Measurements from ENCODE around the gene TRIM63. TPM values are rescaled to one million over a fixed set of nuclear protein-coding genes. Genes with fewer than 3 reads are reported as not detected.
A peak's percentile ranks its signal among the peaks of the same experiment; 100 is the strongest.
"Not testable (repeated sequence)": the region's sequence is repeated elsewhere in the genome, so short reads cannot be mapped to it uniquely, and the experiment has no call there.

TRIM63 gene
- total and polyA plus RNA-seq, 8 donors = 0.15 to 1.8 (median 0.29) TPM; not detected in 3

DNA sequence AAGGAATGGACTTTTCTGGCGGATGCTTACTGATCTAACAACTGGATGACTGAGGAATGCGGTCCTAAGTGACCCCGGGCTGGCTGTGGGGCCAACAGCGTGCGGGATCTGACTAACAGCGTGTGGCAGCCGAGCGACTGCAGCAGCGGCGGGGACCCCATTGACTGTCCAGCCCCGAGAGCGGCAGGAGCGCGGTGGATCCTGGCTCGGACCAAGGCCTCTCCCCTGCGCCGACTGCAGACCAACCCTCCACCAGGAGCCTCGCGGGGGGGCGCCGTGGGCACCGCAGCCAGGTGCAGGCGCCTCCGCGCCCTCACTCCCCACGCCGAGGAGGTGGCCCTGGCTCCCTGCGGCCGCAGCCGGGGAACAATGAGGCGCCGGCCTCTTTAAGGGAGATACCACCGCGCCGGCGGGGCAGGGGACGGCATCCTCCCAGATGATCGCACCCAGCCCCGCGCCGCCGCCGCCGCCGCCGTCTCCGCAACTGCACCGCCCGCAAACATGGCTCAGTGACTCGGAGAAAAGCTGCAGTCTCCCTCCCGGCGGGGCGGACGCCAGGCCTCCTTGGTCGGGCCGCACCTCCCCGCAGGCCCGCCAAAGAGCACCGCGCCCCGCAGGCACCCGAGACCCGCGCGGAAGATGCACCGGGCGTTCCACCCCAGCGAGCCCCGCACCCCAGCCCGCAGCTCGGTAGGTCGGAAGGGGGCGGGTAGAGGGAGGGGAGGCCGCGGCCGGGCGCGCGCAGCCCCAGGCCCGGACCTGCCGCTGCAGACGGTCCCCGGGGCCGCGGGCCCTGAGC is 43.5 kb upstream of the TRIM63 start:
- intact Hi-C loops (cut with DNase I) = no loop called here
- peak; percentile 72 to 94 (median 80) for DNase-seq

DNA sequence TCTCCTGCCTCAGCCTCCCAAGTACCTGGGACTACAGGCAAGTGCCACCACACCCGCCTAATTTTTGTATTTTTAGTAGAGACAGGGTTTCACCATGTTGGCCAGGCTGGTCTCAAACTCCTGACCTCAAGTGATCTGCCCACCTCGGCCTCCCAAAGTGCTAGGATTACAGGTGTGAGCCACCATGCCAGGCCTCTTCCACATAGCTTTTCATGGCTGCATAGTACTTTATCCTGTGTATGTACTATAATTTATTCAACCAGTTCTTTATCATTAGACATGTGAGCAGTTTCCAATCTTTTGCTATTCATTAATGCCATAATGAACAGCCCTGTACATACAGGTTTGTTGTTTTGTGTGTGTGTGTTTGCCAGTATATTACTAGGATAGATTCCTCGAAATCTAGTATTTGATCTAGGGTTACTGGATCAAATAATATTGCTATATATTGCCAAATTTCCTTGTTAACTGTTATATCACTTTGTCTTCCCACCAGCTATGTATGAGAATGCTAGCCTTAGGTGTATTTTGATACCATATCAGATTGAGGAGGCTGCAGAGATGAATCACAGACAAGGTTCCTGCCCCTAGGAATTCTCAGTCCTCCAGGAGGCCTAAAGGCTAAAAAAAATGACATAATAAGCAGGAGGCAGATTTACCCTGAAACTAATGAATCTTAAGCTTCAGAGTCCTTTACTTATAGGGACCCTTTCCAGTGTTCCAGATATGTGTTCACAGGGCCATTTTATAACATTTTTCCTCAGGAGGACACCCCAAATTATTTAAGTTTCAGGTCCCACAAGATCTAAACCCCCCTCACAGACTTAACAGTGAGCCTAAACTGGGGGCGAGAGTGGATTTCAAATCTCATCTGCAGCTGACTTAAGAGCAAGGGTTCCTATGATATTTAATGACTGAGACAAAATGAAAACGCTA is 42.1 kb upstream of the TRIM63 start:
- Histone ChIP-seq H3K4me1 (peaks cover 14 to 38% of the 10 kb centered on the region in 2 donors), H3K36me3 (no peaks in the 10 kb centered on the region), H3K9me3 (no peaks in the 10 kb centered on the region), H3K4me3 (no peak overlapping the region), H3K27ac (no peak overlapping the region), H3K27me3 (no peaks in the 10 kb centered on the region)
- TF ChIP-seq, protein P1, sequence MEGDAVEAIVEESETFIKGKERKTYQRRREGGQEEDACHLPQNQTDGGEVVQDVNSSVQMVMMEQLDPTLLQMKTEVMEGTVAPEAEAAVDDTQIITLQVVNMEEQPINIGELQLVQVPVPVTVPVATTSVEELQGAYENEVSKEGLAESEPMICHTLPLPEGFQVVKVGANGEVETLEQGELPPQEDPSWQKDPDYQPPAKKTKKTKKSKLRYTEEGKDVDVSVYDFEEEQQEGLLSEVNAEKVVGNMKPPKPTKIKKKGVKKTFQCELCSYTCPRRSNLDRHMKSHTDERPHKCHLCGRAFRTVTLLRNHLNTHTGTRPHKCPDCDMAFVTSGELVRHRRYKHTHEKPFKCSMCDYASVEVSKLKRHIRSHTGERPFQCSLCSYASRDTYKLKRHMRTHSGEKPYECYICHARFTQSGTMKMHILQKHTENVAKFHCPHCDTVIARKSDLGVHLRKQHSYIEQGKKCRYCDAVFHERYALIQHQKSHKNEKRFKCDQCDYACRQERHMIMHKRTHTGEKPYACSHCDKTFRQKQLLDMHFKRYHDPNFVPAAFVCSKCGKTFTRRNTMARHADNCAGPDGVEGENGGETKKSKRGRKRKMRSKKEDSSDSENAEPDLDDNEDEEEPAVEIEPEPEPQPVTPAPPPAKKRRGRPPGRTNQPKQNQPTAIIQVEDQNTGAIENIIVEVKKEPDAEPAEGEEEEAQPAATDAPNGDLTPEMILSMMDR (IDR thresholded peaks at IDR 0.05) = no peak
- no peak for ATAC-seq
- DNase-seq = no peak
- intact Hi-C loops (cut with DNase I) = no loop called here

More for the DNA sequence above, 43.5 kb upstream of the TRIM63 start:
- H3K27me3 ChIP-seq = no peaks in the 10 kb centered on the region
- peak overlapping the region; percentile 94 to 95 for H3K27ac ChIP-seq
- H3K9me3 ChIP-seq = no peaks in the 10 kb centered on the region
- ATAC-seq = peak; percentile 57
- H3K4me3 ChIP-seq = peak overlapping the region; percentile 99 to 100
- peaks cover 0 to 5% of the 10 kb centered on the region in 2 donors for H3K36me3 ChIP-seq
- TF ChIP-seq, protein P1 (IDR thresholded peaks at IDR 0.05) = no peak
- H3K4me1 ChIP-seq = peaks cover 17 to 44% of the 10 kb centered on the region in 2 donors

DNA sequence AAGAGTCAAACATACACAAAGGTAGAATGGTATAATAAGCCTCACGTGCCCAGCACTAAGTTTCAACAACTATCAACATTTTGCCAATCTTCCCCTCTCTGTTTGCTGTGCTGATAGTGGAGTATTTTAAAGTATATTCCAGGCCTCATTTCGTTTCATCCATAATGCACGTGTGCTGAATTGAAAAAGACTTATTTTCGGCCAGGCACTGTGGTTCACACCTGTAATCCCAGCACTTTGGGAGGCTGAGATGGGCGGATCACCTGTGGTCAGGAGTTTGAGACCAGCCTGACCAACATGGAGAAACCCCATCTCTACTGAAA is 37.8 kb upstream of the TRIM63 start:
- H3K27ac ChIP-seq; H3K36me3 ChIP-seq; ATAC-seq; H3K9me3 ChIP-seq; DNase-seq; H3K27me3 ChIP-seq; H3K4me1 ChIP-seq; intact Hi-C loops (cut with DNase I); H3K4me3 ChIP-seq: not testable (repeated sequence)

DNA sequence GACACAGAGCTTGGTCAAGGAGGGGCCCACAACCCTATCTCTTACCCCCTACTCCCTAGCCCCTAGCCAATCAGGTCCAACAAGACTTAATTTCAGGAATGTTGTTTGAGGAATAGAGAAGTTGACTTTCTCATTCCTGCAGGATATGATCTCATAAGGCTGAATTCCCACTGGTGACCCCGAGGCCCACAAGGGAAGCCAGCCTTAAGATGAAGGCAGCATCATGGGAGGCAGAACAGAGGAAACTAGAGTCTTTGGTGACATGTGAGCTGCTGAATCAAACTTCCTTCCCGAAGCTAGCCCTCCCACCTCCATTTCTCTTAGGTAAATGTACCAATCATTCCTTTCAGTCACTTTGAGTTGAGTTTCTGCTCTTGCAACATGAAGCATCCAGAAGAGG is 35.1 kb upstream of the TRIM63 start:
- ATAC-seq (no peak), DNase-seq (no peak)
- peaks cover 0 to 7% of the 10 kb centered on the region in 2 donors for H3K4me1 ChIP-seq
- no peaks in the 10 kb centered on the region for H3K27me3 ChIP-seq
- TF ChIP-seq, protein P1 (IDR thresholded peaks at IDR 0.05) = no peak
- intact Hi-C loops (cut with DNase I) = loop anchor here in 1 of 2 donors (5.0 kb wide), 1 partner anchor 45 kb away; no protein-coding TSS in a partner anchor
- no peaks in the 10 kb centered on the region for H3K9me3 ChIP-seq
- H3K27ac ChIP-seq = no peak overlapping the region
- no peak overlapping the region for H3K4me3 ChIP-seq
- no peaks in the 10 kb centered on the region for H3K36me3 ChIP-seq

DNA sequence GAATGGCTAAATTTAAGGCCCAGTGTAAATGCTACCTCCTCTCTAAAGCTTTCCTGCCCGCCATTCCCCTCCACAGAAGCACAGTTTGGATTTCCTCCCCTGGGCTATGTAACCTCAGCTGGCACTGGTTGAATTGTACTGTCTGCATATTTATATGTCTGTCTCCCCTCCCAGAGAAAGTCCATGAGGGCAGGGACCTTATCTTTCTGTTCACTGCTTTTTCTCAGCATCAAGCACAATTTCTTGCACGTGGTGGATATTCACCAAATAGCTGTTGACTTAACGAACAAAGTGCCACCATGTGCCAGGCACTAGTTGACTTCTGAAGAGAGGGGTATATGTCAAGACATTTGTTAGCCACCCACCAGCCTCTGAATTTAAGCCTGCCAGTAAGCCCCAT is 34.7 kb upstream of the TRIM63 start:
- no peaks in the 10 kb centered on the region for H3K27me3 ChIP-seq
- DNase-seq (no peak), ATAC-seq (no peak)
- no peak overlapping the region for H3K4me3 ChIP-seq
- intact Hi-C loops (cut with DNase I) = loop anchor here in 1 of 2 donors (5.0 kb wide), 1 partner anchor 45 kb away; no protein-coding TSS in a partner anchor
- TF ChIP-seq, protein P1 (IDR thresholded peaks at IDR 0.05) = no peak
- no peaks in the 10 kb centered on the region for H3K9me3 ChIP-seq
- no peak overlapping the region for H3K27ac ChIP-seq
- H3K4me1 ChIP-seq = peaks cover 0 to 7% of the 10 kb centered on the region in 2 donors
- no peaks in the 10 kb centered on the region for H3K36me3 ChIP-seq

DNA sequence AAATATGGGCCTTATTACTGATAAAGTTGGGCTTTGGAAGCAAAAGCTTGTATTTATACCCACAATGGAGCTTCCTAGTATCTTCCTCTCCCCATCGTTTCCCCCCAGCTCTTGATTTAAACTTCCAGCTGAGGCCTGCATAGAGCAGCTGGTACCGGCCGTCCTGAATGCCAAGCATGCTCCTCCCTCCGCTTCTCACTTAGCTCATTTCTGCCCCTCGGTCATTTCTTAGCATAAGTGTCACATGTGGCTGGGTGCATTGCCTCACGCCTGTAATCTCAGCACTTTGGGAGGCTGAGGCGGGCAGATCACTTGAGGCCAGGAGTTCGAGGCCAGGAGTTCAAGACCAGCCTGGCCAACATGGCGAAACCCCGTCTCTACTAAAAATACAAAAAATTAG is 32.8 kb upstream of the TRIM63 start:
- not testable (repeated sequence) for ATAC-seq

More for the DNA sequence above, 32.8 kb upstream of the TRIM63 start:
- H3K36me3 ChIP-seq, DNase-seq, H3K27me3 ChIP-seq, H3K4me1 ChIP-seq, H3K4me3 ChIP-seq, H3K27ac ChIP-seq, H3K9me3 ChIP-seq: not testable (repeated sequence)
- intact Hi-C loops (cut with DNase I) = loop anchor here in 1 of 2 donors (5.0 kb wide), 1 partner anchor 47 kb away; no protein-coding TSS in a partner anchor

All from left lung (tissue), 10 donors.